Tibial nerve (tissue), 4 donors: ENCODE results near the gene ROBO2. TPM values are rescaled to one million over a fixed set of nuclear protein-coding genes. Genes with fewer than 3 reads are reported as not detected.

Experiments used
- DNase-seq, 2 donors: peaks; one replicate each; pipeline ENCODE4 v3.0.0-alpha.2; 2019; ENCODE audit warnings: low spot score in 2 of 2
- H3K27ac ChIP-seq, 4 donors: fragments of 200-600 bp; sonication (generic) in 3 of 4; one replicate each; pipeline ENCODE4 v1.5.1; 2017 to 2019; ENCODE audit warnings: mild to moderate bottlenecking in 1 of 4
- H3K27me3 ChIP-seq, 2 donors: fragments of 200-600 bp; sonication (generic) in 1 of 2; one replicate each; pipeline versions ENCODE4 v1.5.1 to v1.6.0; 2017 to 2019
- H3K36me3 ChIP-seq, 3 donors: fragments of 200-600 bp; sonication (generic); one replicate each; pipeline ENCODE4 v1.5.1; 2018 to 2019
- H3K4me1 ChIP-seq, 4 donors: fragments of 200-600 bp; sonication (generic) in 3 of 4; one replicate each; pipeline ENCODE4 v1.5.1; 2017 to 2019
- H3K4me3 ChIP-seq, 4 donors: fragments of 200-600 bp; sonication (generic) in 3 of 4; one replicate each; pipeline ENCODE4 v1.5.1; 2017 to 2019; ENCODE audit warnings: mild to moderate bottlenecking in 1 of 4, moderate library complexity in 1 of 4
- H3K9me3 ChIP-seq, 4 donors: fragments of 200-600 bp; sonication (generic) in 3 of 4; one replicate each; pipeline ENCODE4 v1.5.1; 2017 to 2019
- EP300 ChIP-seq, 2 donors: sonication (generic); formaldehyde crosslinking; IDR thresholded peaks; one replicate each; pipeline ENCODE4 v1.6.1; 2017; ENCODE audit warnings: antibody characterized with exemption in 2 of 2, mild to moderate bottlenecking in 1 of 2
- POLR2A ChIP-seq, 2 donors: fragments of 450-650 bp; IDR thresholded peaks; one replicate each; pipeline ENCODE4 v1.6.1; 2017; ENCODE audit warnings: antibody characterized with exemption in 2 of 2, mild to moderate bottlenecking in 2 of 2, moderate library complexity in 2 of 2
- WGBS, 2 donors: methylation state at CpG; one replicate each; pipeline ENCODE4 v1.1.5; 2018; 5-methylcytosine and 5-hydroxymethylcytosine counted together
- total RNA-seq, 4 donors: library from RNA; depleted of rRNA; stranded (reverse); fragments of >200 nt; gene quantifications; one replicate each; pipeline ENCODE4 v1.1.0, GENCODE V29; 2016
- TF ChIP-seq, protein P1 (sequence below), 5 experiments: fragments of 200-600 bp in 3 of 5; fragments of 450-650 bp in 2 of 5; sonication (generic) in 3 of 5; IDR thresholded peaks; one replicate each; pipeline ENCODE4 v1.5.1; 2016 to 2019; ENCODE audit warnings: antibody characterized with exemption in 5 of 5, mild to moderate bottlenecking in 3 of 5, moderate library complexity in 2 of 5

ROBO2 gene
- total RNA-seq, 4 donors from 2014 or later, result 0.30 to 4.4 (median 1.9) TPM

DNA sequence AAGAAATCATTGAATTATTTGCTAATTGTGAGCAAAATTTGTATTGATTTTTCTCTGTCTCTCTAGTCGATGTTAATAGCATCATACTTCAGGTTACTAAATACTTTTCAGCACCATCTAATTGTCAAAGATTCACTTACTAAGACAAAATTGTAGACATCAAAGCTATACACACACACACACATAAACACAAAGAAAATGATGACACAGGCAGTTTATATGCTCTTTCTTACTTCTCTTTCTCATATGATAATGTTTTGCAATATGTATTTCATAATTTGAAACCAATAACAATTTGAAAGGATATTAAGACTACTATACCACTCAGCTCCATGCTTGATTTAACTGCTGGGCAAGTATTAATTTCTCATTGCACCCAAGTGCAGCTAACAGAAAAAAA is 406.2 kb downstream of the ROBO2 start:
- DNase-seq, result no peak
- TF ChIP-seq POLR2A (IDR thresholded peaks at IDR 0.05) (no peak), EP300 (IDR thresholded peaks at IDR 0.05) (no peak)
- TF ChIP-seq, protein P1, sequence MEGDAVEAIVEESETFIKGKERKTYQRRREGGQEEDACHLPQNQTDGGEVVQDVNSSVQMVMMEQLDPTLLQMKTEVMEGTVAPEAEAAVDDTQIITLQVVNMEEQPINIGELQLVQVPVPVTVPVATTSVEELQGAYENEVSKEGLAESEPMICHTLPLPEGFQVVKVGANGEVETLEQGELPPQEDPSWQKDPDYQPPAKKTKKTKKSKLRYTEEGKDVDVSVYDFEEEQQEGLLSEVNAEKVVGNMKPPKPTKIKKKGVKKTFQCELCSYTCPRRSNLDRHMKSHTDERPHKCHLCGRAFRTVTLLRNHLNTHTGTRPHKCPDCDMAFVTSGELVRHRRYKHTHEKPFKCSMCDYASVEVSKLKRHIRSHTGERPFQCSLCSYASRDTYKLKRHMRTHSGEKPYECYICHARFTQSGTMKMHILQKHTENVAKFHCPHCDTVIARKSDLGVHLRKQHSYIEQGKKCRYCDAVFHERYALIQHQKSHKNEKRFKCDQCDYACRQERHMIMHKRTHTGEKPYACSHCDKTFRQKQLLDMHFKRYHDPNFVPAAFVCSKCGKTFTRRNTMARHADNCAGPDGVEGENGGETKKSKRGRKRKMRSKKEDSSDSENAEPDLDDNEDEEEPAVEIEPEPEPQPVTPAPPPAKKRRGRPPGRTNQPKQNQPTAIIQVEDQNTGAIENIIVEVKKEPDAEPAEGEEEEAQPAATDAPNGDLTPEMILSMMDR (IDR thresholded peaks at IDR 0.05), result no peak
- Histone ChIP-seq H3K27ac (no peak overlapping the region), H3K4me1 (no peaks in the 10 kb centered on the region), H3K9me3 (peaks cover 0 to 3% (median 0%) of the 10 kb centered on the region in 4 donors), H3K27me3 (no peaks in the 10 kb centered on the region), H3K36me3 (no peaks in the 10 kb centered on the region), H3K4me3 (no peak overlapping the region)
- WGBS, 2 donors, result 90 to 94% methylated on average over 1 of the region's 1 CpG

DNA sequence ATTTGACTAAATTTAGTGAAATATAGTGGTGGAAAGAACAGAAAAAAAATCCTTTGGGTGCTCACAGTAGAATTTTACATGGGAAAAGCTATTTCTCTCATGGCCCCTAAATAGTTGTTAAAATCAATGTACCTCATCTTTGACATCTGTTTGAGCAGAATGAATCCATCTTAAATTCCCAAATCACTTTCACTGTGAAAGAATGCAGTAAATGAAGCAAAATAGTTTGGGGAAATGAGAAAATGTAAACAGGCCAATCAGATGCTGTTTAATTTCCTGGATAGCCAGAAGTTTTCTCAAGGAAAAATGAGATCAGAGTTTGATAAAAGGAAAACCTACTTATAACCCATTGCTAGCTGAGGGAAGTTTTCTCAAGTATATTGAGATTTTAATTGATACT is 406.9 kb downstream of the ROBO2 start:
- H3K27me3 ChIP-seq, result no peaks in the 10 kb centered on the region
- H3K9me3 ChIP-seq, result peaks cover 0 to 3% (median 0%) of the 10 kb centered on the region in 4 donors
- H3K4me3 ChIP-seq, result no peak overlapping the region
- TF ChIP-seq, protein P1 (IDR thresholded peaks at IDR 0.05), result no peak
- TF ChIP-seq EP300 (IDR thresholded peaks at IDR 0.05) (no peak), POLR2A (IDR thresholded peaks at IDR 0.05) (no peak)
- H3K27ac ChIP-seq, result no peak overlapping the region
- no peaks in the 10 kb centered on the region for H3K4me1 ChIP-seq
- no peak for DNase-seq
- no peaks in the 10 kb centered on the region for H3K36me3 ChIP-seq

DNA sequence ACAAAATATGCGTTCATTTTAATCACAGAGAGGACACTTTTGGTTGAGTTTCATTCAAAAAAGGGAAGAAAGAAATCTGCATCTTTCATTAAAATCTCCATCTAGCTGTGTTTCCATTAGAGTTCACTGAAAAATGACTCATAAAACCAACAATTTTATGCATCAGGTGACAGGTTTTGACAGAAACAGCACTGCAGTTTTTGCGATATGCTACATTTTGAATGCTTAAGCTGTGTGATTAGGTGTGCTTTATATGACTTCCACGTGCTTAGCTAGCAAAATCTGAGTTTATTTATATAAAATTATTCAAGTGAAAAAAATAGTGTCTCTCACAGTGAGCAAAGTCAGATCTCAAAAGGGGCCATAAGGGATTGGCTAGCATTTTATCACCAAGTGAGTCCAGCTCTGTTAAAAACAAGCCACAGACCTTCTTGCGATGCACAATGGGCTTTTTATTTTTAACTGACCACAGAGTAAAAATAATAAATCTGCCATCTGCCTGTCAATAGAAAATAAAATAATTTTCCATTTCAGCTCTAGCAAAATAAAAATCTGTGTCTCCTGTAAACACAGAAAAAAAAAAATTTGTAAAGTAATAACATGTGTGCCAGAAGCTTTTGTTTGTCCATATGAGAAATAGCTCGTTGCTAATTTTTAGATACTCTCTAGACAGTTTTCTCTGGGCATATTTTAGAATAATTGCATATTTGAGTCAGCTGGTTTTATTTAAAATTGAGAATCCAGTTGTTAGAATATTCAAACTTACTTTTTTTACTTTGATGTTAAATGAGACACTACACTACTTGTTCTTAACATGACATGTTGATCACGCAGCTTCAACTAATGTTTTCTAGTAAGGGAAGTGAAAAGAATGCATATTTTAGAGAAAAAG is 409.8 kb downstream of the ROBO2 start:
- Histone ChIP-seq H3K4me3 (no peak overlapping the region), H3K27ac (no peak overlapping the region), H3K36me3 (no peaks in the 10 kb centered on the region), H3K4me1 (no peaks in the 10 kb centered on the region), H3K9me3 (peaks cover 0 to 3% (median 0%) of the 10 kb centered on the region in 4 donors), H3K27me3 (no peaks in the 10 kb centered on the region)
- 37 to 44% methylated on average over 6 of the region's 6 CpGs for WGBS, 2 donors
- DNase-seq, result no peak
- TF ChIP-seq POLR2A (IDR thresholded peaks at IDR 0.05) (no peak), EP300 (IDR thresholded peaks at IDR 0.05) (no peak)
- TF ChIP-seq, protein P1 (IDR thresholded peaks at IDR 0.05), result no peak

DNA sequence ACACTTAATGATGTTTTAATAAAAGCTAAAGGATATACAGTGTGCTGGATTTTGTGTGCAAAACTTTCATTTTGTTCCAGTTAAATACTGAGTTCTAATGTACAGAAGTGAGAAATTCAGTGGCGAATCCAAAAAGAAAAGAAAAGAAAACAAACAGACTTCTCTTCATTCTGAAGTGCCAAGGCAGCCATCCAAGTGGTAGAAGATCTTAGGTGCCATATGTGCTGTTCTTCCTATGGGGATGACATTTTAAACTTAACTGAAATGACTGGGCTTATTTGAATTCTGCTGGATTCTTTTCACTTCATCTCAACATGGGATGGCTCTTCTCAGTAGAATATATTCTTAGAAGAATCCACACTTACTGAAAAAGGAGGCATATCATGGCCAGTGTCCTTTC is 416.5 kb downstream of the ROBO2 start:
- no peak overlapping the region for H3K4me3 ChIP-seq
- H3K27me3 ChIP-seq, result no peaks in the 10 kb centered on the region
- no peak overlapping the region for H3K27ac ChIP-seq
- DNase-seq, result no peak
- TF ChIP-seq EP300 (IDR thresholded peaks at IDR 0.05) (no peak), POLR2A (IDR thresholded peaks at IDR 0.05) (no peak)
- TF ChIP-seq, protein P1 (IDR thresholded peaks at IDR 0.05), result no peak
- H3K9me3 ChIP-seq, result no peaks in the 10 kb centered on the region
- 0 to 38% methylated on average over 1 of the region's 1 CpG for WGBS, 2 donors
- H3K36me3 ChIP-seq, result no peaks in the 10 kb centered on the region
- H3K4me1 ChIP-seq, result no peaks in the 10 kb centered on the region

DNA sequence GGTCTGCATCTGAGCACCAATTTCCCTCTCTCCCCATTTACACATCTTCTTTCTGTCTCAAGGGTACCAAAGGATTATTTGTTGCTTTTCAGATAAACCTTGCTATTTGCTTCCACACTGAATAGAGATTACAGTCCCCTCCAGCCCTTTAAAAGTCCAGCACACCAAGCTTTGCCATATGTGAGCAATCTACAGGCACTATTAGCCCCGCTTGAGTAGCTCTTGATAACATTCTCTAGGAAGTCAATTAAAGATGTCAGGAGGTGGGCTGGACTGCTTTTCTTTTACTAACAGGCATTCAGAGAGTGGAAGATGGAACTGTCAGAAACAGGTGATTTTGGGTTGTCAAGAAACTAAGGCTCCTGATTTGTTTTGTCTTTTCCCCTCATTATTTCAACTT is 417.0 kb downstream of the ROBO2 start:
- H3K4me3 ChIP-seq, result no peak overlapping the region
- TF ChIP-seq EP300 (IDR thresholded peaks at IDR 0.05) (no peak), POLR2A (IDR thresholded peaks at IDR 0.05) (no peak)
- TF ChIP-seq, protein P1 (IDR thresholded peaks at IDR 0.05), result no peak
- no peaks in the 10 kb centered on the region for H3K9me3 ChIP-seq
- DNase-seq, result no peak
- H3K27ac ChIP-seq, result no peak overlapping the region
- no peaks in the 10 kb centered on the region for H3K36me3 ChIP-seq
- H3K4me1 ChIP-seq, result no peaks in the 10 kb centered on the region
- 76% methylated on average over 1 of the region's 1 CpG for WGBS, 2 donors
- H3K27me3 ChIP-seq, result no peaks in the 10 kb centered on the region
